Naive thymus-derived CD8-positive, alpha-beta T cell (primary cell): ENCODE data around the gene PRR15L. TPM values are rescaled to one million over a fixed set of nuclear protein-coding genes. Genes with fewer than 3 reads are reported as not detected.
"Not testable (repeated sequence)": the region's sequence is repeated elsewhere in the genome, so short reads cannot be mapped to it uniquely, and the experiment has no call there.

Experiments used
- ATAC-seq, 2 donors: fragments of 150-1000 bp; cut with Tn5 transposase in 1 of 2; sonication (Bioruptor Pico), chemical (Tn5 transposase) in 1 of 2; 1 replicate in 1 of 2; 2 replicates in 1 of 2; pipeline ENCODE4 v1.10.0; 2021; ENCODE audit warnings: mild to moderate bottlenecking in 2 of 2, moderate library complexity in 2 of 2
- POLR2A ChIA-PET: fragments of 350-600 bp; sonication (Branson Sonifier 250); formaldehyde crosslinking; loops from one replicate; lab custom pipeline; 2021; ENCODE audit warnings: antibody characterized with exemption; lab: Charles Lee
- DNase-seq, 10 donors: peaks; one replicate each; pipeline versions ENCODE4 v3.0.0 to v3.0.0-alpha.2; 2020 to 2022
- H3K27ac Mint-ChIP-seq, 10 donors: one replicate each; pipeline ENCODE4 v1.8.0; 2020 to 2022; ENCODE audit warnings: mild to moderate bottlenecking in 10 of 10, mixed read lengths in 10 of 10, moderate library complexity in 4 of 10, inconsistent platforms in 1 of 10
- H3K27me3 Mint-ChIP-seq, 5 donors: one replicate each; pipeline ENCODE4 v1.8.0; 2021 to 2022; ENCODE audit warnings: mixed read lengths in 5 of 5
- H3K36me3 Mint-ChIP-seq, 3 donors: one replicate each; pipeline ENCODE4 v1.8.0; 2020 to 2022; ENCODE audit warnings: mixed read lengths in 3 of 3, mild to moderate bottlenecking in 2 of 3, inconsistent platforms in 1 of 3
- H3K4me1 Mint-ChIP-seq, 4 donors: one replicate each; pipeline ENCODE4 v1.8.0; 2021 to 2022; ENCODE audit warnings: mixed read lengths in 4 of 4
- H3K4me3 Mint-ChIP-seq, 10 donors: one replicate each; pipeline ENCODE4 v1.8.0; 2020 to 2022; ENCODE audit warnings: mild to moderate bottlenecking in 10 of 10, mixed read lengths in 10 of 10, moderate library complexity in 6 of 10, inconsistent platforms in 1 of 10
- H3K9me3 Mint-ChIP-seq, 9 donors: one replicate each; pipeline ENCODE4 v1.8.0; 2020 to 2022; ENCODE audit warnings: mixed read lengths in 9 of 9, mild to moderate bottlenecking in 3 of 9, inconsistent platforms in 1 of 9, moderate library complexity in 1 of 9
- polyA plus RNA-seq, 3 donors: library from polyadenylated mRNA; unstranded; fragments of 300-500 nt; fragmentation: Illumina TruSeq; gene quantifications; one replicate each; pipeline ENCODE4 v1.2.3, GENCODE V29; 2021
- total RNA-seq, 8 experiments: library from RNA in 2 of 8; stranded (reverse) in 2 of 8; gene quantifications; one replicate each; pipeline ENCODE4 v1.2.3 and lab custom pipeline; 2021 to 2026

The PRR15L gene
- total and polyA plus RNA-seq, 5 experiments from 2014 or later = 0.14 to 0.36 (median 0.16) TPM; not detected in 2

DNA sequence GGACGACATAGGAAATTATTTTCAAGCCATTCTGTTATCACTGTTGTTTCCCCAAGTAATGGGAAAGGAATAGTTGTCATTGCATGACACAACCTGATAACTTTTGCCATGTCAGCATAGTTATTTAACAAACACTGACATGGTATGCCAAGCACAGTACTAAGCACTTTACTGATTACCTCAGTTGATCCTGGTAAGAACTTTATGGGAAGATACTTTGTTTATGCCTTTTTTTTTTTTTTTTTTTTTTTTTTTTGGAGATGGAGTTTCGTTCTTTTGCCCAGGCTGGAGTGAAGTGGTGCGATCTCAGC is 32.0 kb downstream of the PRR15L start:
- Mint-ChIP-seq H3K9me3 (no peaks in the 10 kb centered on the region), H3K4me1 (peaks cover 0 to 6% (median 2%) of the 10 kb centered on the region in 4 donors), H3K36me3 (peaks cover 0 to 94% (median 17%) of the 10 kb centered on the region in 3 donors), H3K27ac (peak overlapping the region in 1 of 10 donors; percentile 34), H3K4me3 (no peak overlapping the region), H3K27me3 (no peaks in the 10 kb centered on the region)
- DNase-seq (no peak), ATAC-seq (no peak)
- POLR2A ChIA-PET = interaction anchor here (0.7 to 1.0 kb wide), 2 partner anchors 30 to 852 kb away, joined by 3 to 8 read pairs; partner anchors contain the start of gene SP2

DNA sequence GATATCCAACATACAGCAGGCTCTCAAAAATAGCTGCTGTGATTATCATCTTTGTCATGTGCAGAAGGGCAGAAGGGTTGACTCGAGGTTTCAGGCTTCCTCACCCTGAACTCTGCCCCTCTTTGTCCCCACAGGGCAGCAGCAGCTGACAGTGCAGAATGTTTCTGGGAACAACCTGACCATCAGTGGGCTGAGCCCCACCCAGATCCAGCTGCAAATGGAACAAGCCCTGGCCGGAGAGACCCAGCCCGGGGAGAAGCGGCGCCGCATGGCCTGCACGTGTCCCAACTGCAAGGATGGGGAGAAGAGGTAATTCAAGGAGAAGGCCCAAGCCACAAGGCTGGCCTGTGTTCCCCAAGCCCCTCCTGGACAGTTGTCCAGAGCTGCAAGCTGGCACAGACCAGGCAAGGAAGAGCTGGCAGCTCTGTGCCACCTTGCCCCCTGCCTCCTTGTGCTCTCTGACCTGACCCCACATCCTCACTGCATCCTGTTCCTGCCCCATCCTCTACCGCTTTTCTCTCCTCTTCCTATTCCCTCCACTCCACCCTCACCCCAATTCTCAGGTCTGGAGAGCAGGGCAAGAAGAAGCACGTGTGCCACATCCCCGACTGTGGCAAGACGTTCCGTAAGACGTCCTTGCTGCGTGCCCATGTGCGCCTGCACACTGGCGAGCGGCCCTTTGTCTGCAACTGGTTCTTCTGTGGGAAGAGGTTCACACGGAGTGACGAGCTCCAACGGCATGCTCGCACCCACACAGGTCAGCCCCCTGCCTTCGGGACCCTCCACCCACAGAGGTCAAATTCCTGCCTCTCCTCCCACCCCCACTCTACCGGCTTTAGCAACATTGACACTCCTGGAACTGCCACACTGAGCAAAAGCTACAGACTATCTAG is 32.7 kb downstream of the PRR15L start:
- Mint-ChIP-seq H3K36me3 (peaks cover 0 to 95% (median 18%) of the 10 kb centered on the region in 3 donors), H3K27me3 (no peaks in the 10 kb centered on the region), H3K27ac (peak overlapping the region in 1 of 10 donors; percentile 34), H3K9me3 (no peaks in the 10 kb centered on the region), H3K4me3 (no peak overlapping the region), H3K4me1 (peaks cover 0 to 6% (median 2%) of the 10 kb centered on the region in 4 donors)
- DNase-seq (no peak), ATAC-seq (no peak)
- POLR2A ChIA-PET = interaction anchor here (1.6 kb wide), 1 partner anchor 33 kb away, joined by 3 read pairs; the partner anchor contains the start of gene PRR15L

DNA sequence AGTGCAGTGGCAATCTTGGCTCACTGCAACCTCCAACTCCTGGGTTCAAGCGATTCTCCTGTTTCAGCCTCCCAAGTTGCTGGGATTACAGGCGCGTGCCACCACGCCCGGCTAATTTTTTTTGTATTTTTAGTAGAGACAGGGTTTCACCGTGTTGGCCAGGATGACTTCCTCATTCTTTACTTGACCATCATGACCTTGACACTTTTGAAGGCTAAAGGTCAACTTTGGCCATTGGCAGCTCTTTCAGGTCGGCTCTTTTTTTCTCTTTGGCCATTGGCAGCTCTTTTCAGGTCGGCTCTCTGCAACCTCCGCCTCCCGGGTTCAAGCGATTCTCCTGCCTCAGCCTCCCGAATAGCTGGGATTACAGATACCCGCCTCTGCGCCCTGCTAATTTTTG is 37.8 kb downstream of the PRR15L start:
- Mint-ChIP-seq H3K36me3 (peaks cover 0 to 93% (median 17%) of the 10 kb centered on the region in 3 donors), H3K4me1 (peaks cover 5 to 11% (median 8%) of the 10 kb centered on the region in 4 donors)
- DNase-seq, ATAC-seq, H3K27me3 Mint-ChIP-seq, H3K4me3 Mint-ChIP-seq, H3K27ac Mint-ChIP-seq, H3K9me3 Mint-ChIP-seq: not testable (repeated sequence)
- POLR2A ChIA-PET = interaction anchor here (1.2 kb wide), 1 partner anchor 24 kb away, joined by 4 read pairs; the partner anchor contains the start of gene SP2

DNA sequence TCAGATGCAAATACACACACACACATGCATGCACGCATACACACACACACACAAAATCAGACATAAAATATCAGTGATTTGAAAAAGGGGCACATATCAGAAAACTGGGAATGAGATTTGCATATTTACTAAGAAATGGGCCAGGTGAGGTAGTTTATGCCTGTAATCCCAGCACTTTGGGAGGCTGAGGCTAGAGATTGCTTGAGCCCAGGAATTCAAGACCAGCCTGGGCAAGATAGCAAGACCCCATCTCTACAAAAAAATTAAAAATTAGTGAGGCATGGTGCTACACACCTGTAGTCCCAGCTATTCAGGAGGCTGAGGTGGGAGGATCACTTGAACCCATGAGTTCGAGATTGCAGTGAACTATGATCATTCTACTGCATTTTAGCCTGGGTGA is 38.7 kb downstream of the PRR15L start:
- peak overlapping the region in 1 of 10 donors; percentile 20 for H3K27ac Mint-ChIP-seq
- peaks cover 6 to 12% (median 10%) of the 10 kb centered on the region in 4 donors for H3K4me1 Mint-ChIP-seq
- POLR2A ChIA-PET = no interaction called here
- no peak for ATAC-seq
- no peaks in the 10 kb centered on the region for H3K27me3 Mint-ChIP-seq
- no peaks in the 10 kb centered on the region for H3K9me3 Mint-ChIP-seq
- H3K4me3 Mint-ChIP-seq = no peak overlapping the region
- peaks cover 0 to 91% (median 17%) of the 10 kb centered on the region in 3 donors for H3K36me3 Mint-ChIP-seq
- DNase-seq = no peak

DNA sequence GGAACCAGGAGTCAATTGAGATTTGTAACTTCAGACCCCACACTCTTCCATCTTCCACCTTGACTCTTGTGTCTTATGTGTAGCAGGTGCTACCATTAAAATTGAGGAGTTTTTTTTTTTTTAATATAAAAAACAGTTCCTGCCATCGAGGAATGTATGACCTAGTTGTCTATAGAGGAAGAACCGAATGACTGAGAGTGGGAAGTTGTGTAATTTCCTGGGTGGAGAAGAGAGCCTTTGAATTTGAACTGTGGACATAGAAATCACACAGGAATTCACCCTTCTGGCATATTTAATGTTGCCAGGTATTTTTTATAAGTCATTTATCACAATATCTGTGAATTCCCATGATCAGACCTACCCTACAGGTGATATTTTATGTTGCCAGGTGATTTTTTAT is 39.7 kb downstream of the PRR15L start:
- Mint-ChIP-seq H3K27ac (peak overlapping the region in 4 of 10 donors; percentile 7 to 41 (median 23)), H3K9me3 (no peaks in the 10 kb centered on the region), H3K4me3 (no peak overlapping the region), H3K4me1 (peaks cover 6 to 12% (median 10%) of the 10 kb centered on the region in 4 donors), H3K27me3 (no peaks in the 10 kb centered on the region), H3K36me3 (peaks cover 0 to 81% (median 13%) of the 10 kb centered on the region in 3 donors)
- POLR2A ChIA-PET = no interaction called here
- ATAC-seq (no peak), DNase-seq (no peak)

DNA sequence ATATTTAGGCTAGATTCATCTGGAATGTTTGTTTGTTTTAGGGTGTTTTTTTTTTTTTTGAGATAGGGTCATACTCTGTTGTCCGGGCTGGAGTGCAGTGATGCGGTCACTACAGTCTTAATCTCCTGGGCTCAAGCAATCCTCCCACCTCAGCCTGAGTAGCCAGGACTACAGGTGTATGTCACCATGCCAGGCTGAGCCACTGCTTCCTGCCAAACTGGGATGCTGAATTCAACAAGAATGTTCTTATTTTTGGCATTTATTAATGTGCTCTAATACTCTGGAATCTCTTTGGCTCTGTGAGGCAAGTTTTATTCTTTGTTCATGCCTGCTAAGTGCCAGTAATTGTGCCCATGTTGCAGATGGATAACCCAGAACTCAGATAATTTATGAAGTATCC is 40.1 kb downstream of the PRR15L start:
- DNase-seq (no peak), ATAC-seq (no peak)
- Mint-ChIP-seq H3K4me1 (peaks cover 6 to 12% (median 10%) of the 10 kb centered on the region in 4 donors), H3K9me3 (no peaks in the 10 kb centered on the region), H3K4me3 (no peak overlapping the region), H3K27me3 (no peaks in the 10 kb centered on the region), H3K36me3 (peaks cover 0 to 77% (median 13%) of the 10 kb centered on the region in 3 donors), H3K27ac (peak overlapping the region in 2 of 10 donors; percentile 7 to 49)
- POLR2A ChIA-PET = no interaction called here

DNA sequence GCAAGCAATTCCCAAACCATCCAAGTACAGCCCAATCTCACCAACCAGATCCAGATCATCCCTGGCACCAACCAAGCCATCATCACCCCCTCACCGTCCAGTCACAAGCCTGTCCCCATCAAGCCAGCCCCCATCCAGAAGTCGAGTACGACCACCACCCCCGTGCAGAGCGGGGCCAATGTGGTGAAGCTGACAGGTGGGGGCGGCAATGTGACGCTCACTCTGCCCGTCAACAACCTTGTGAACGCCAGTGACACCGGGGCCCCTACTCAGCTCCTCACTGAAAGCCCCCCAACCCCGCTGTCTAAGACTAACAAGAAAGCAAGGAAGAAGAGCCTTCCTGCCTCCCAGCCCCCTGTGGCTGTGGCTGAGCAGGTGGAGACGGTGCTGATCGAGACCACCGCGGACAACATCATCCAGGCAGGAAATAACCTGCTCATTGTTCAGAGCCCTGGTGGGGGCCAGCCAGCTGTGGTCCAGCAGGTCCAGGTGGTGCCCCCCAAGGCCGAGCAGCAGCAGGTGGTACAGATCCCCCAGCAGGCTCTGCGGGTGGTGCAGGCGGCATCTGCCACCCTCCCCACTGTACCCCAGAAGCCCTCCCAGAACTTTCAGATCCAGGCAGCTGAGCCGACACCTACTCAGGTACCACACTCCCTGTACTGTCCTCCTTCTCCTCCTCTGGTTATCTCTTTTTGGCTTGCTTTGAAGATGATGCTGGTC is 41.0 kb downstream of the PRR15L start:
- Mint-ChIP-seq H3K27me3 (no peaks in the 10 kb centered on the region), H3K4me1 (peaks cover 6 to 16% (median 14%) of the 10 kb centered on the region in 4 donors), H3K27ac (peak overlapping the region in 7 of 10 donors; percentile 11 to 78 (median 46)), H3K9me3 (no peaks in the 10 kb centered on the region), H3K36me3 (peaks cover 0 to 78% (median 13%) of the 10 kb centered on the region in 3 donors), H3K4me3 (no peak overlapping the region)
- POLR2A ChIA-PET = interaction anchor here (1.2 kb wide), 1 partner anchor 21 kb away, joined by 4 read pairs; the partner anchor contains the start of gene SP2
- ATAC-seq (no peak), DNase-seq (no peak)

DNA sequence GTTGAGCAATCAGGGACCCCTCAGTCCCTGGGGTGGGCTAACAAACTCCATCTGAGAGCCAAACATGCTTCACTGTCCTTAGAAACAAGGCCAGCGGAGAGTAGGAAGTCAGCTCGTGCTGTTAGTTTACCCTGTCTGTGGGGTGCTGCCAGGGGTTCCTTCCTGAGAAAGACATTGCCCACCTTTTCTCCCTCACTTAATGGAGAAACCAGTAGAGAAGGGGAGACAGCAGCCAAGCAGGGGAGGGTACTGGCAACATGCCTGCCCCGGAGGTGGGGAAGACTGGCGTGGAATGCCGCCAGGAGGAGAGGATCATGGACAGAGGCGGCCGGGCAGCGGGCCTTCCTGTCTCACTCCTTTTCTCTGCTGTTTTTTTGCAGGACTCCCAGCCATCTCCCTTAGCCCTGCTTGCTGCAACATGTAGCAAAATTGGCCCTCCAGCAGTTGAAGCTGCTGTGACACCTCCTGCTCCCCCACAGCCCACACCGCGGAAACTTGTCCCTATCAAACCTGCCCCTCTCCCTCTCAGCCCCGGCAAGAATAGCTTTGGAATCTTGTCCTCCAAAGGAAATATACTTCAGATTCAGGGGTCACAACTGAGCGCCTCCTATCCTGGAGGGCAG is 41.8 kb downstream of the PRR15L start:
- POLR2A ChIA-PET = interaction anchor here (1.2 kb wide), 1 partner anchor 20 kb away, joined by 4 read pairs; the partner anchor contains the start of gene SP2
- Mint-ChIP-seq H3K27me3 (no peaks in the 10 kb centered on the region), H3K4me1 (peaks cover 6 to 14% (median 14%) of the 10 kb centered on the region in 4 donors), H3K9me3 (no peaks in the 10 kb centered on the region), H3K36me3 (peaks cover 0 to 71% (median 12%) of the 10 kb centered on the region in 3 donors), H3K4me3 (no peak overlapping the region), H3K27ac (peak overlapping the region in 5 of 10 donors; percentile 36 to 78 (median 49))
- ATAC-seq (no peak), DNase-seq (no peak)

DNA sequence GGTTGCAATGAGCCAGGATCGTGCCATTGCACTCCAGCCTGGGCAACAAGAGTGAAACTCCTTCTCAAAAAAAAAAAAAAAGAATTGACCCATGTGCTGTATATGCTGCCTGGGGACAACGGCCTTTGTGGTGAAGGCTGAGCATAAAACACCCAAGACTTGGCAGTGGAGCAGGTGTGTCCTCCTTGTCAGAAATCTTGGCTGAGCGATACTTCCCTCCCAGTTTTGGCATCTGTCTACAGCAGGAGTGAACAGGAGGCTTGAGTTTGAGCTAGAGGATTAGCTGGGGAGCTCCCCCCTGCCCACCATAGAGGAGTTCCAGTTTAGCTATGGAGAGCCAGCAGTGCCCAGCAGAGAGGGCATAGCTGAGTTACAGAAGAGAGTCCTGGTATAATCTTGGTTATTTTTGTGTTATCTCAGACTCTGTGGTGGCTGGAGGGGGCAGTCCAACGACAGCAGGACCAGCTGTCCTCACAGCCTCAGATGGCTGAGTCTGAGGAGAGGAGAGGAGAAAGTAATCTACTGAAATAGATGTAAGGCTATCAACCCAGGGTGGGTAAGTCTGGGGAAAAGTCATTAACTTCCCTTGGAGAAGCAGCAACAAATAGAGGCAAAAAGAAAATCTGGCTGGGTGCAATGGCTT is 43.3 kb downstream of the PRR15L start:
- H3K4me3 Mint-ChIP-seq = no peak overlapping the region
- no peaks in the 10 kb centered on the region for H3K27me3 Mint-ChIP-seq
- POLR2A ChIA-PET = interaction anchor here (0.7 to 1.1 kb wide), 4 partner anchors 15 to 27 kb away, joined by 3 to 4 read pairs (median 4); partner anchors contain the start of genes PNPO and SP2
- ATAC-seq = no peak
- H3K27ac Mint-ChIP-seq = peak overlapping the region; percentile 3 to 89 (median 70)
- H3K9me3 Mint-ChIP-seq = no peaks in the 10 kb centered on the region
- peaks cover 6 to 26% (median 15%) of the 10 kb centered on the region in 4 donors for H3K4me1 Mint-ChIP-seq
- H3K36me3 Mint-ChIP-seq = peaks cover 0 to 67% (median 9%) of the 10 kb centered on the region in 3 donors
- no peak for DNase-seq

DNA sequence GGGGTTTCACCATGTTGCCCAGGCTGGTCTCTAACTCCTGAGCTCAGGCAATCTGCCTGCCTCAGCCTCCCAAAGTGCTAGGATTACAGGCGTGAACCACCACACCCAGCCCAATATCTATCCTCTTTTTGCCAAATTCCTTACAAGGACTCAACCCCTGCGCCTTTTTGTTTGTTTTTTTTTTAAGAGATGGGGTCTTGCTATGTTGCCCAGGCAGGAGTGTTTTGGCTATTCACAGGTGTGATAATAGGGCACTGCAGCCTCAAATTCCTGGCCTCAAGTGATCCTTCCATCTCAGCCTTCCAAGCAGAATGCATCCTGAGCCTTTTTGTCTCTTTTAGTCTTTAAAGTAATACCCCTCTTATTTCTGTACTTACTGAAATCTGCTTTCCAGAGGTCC is 44.6 kb downstream of the PRR15L start:
- POLR2A ChIA-PET = no interaction called here
- H3K36me3 Mint-ChIP-seq = peaks cover 0 to 66% (median 10%) of the 10 kb centered on the region in 3 donors
- no peak overlapping the region for H3K4me3 Mint-ChIP-seq
- ATAC-seq (no peak), DNase-seq (no peak)
- peak overlapping the region in 3 of 10 donors; percentile 29 to 73 (median 69) for H3K27ac Mint-ChIP-seq
- no peaks in the 10 kb centered on the region for H3K27me3 Mint-ChIP-seq
- H3K4me1 Mint-ChIP-seq = peaks cover 8 to 33% (median 20%) of the 10 kb centered on the region in 4 donors
- H3K9me3 Mint-ChIP-seq = no peaks in the 10 kb centered on the region

DNA sequence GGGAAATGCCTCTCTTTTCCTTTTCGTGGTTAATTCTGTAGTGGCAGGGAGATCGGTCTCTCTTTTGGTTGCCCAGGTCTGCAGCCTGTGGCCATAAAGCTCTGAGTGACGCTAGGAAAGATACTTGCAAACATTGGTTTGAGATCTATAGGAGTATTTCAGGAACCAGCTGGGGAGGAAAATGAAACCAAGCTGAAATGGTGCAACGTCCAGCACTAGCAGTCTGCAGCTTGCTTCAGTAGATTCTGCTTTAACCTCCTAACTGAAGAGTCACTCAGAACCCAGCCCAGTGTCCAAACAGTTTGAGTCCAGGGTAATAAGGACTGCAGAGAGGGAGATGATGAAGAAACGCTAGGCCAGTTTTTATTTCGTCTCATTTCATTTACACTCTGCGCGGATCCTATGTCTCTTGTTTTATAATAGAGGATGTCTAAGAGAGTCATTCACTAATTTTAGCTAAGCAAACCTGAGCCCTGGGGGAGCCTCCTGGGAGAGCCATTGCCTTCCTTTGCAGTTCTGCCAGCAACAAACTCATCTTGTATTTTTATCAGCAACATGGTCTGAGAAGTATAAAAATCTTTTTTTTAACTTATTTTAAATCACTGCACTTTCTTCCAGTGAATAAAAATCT is 49.6 kb downstream of the PRR15L start:
- ATAC-seq (no peak), DNase-seq (no peak)
- Mint-ChIP-seq H3K27me3 (no peaks in the 10 kb centered on the region), H3K36me3 (peaks cover 0 to 58% (median 5%) of the 10 kb centered on the region in 3 donors), H3K4me3 (no peak overlapping the region), H3K4me1 (peaks cover 34 to 67% (median 44%) of the 10 kb centered on the region in 4 donors), H3K9me3 (no peaks in the 10 kb centered on the region), H3K27ac (peak overlapping the region in 1 of 10 donors; percentile 83)
- POLR2A ChIA-PET = interaction anchor here (0.7 to 1.1 kb wide), 2 partner anchors 13 to 1302 kb away, joined by 3 to 5 read pairs; partner anchors contain the start of genes ABI3, GNGT2 and SP2
